K562 (cell line): ENCODE results near the gene DESI1. TPM values are rescaled to one million over a fixed set of nuclear protein-coding genes. Genes with fewer than 3 reads are reported as not detected.

Experiments used
- ADNP ChIP-seq: fragments of 200-800 bp; sonication (Bioruptor generic); IDR thresholded peaks from 2 replicates; pipeline ENCODE4 v1.6.1; 2016; ENCODE audit warnings: missing genetic modification characterization, missing compliant biosample characterization
- BACH1 ChIP-seq: fragments of 200-800 bp; sonication (Bioruptor generic); IDR thresholded peaks from 2 replicates; pipeline ENCODE4 v1.6.1; 2016; ENCODE audit warnings: missing genetic modification characterization, missing compliant biosample characterization
- ERF ChIP-seq: fragments of 450-650 bp; formaldehyde crosslinking; IDR thresholded peaks from 2 replicates; pipeline ENCODE4 v1.4.0; 2020; ENCODE audit warnings: mild to moderate bottlenecking, mixed read lengths
- FOS ChIP-seq: IDR thresholded peaks from 3 replicates; pipeline ENCODE4 v1.6.1; 2011; ENCODE audit not compliant: insufficient read length; ENCODE audit errors: extremely low read depth
- GABPA ChIP-seq: fragments of 200-800 bp; sonication (Bioruptor generic); conservative IDR thresholded peaks from 2 replicates; pipeline ENCODE4 v1.6.1; 2016; ENCODE audit warnings: low read depth, missing genetic modification characterization, missing compliant biosample characterization
- GABPB1 ChIP-seq: sonication (generic); formaldehyde crosslinking; IDR thresholded peaks from 2 replicates; pipeline ENCODE4 v1.8.0; 2022; ENCODE audit warnings: mild to moderate bottlenecking, missing genetic modification reagents
- HES1 ChIP-seq: fragments of 450-650 bp; IDR thresholded peaks from 2 replicates; pipeline ENCODE4 v1.6.1; 2016; ENCODE audit warnings: low read depth, mild to moderate bottlenecking, moderate library complexity
- HIVEP1 ChIP-seq: fragments of 250-450 bp; sonication (Bioruptor Pico); IDR thresholded peaks from 2 replicates; pipeline ENCODE4 v1.4.0; 2020; ENCODE audit warnings: mild to moderate bottlenecking
- HMGN3 ChIP-seq: IDR thresholded peaks from 2 replicates; pipeline ENCODE4 v1.6.1; 2011; ENCODE audit warnings: borderline replicate concordance, low read depth, mild to moderate bottlenecking, mixed read lengths, low read length; ENCODE audit not compliant: insufficient read length; ENCODE audit errors: extremely low read depth
- JUND ChIP-seq, 2 experiments: IDR thresholded peaks; 2 replicates in 1 of 2; 3 replicates in 1 of 2; pipeline ENCODE4 v1.6.1; 2011; ENCODE audit warnings: borderline replicate concordance in 2 of 2, low read depth in 2 of 2, low read length in 2 of 2, improper control_type of control experiment in 1 of 2, missing biosample characterization in 1 of 2, missing genetic modification characterization in 1 of 2, missing genetic modification reagents in 1 of 2
- KLF6 ChIP-seq: fragments of 250-450 bp; sonication (Bioruptor Pico); IDR thresholded peaks from 2 replicates; pipeline ENCODE4 v1.4.0; 2020; ENCODE audit warnings: mild to moderate bottlenecking, moderate library complexity, borderline replicate concordance
- MAFF ChIP-seq: IDR thresholded peaks from 2 replicates; pipeline ENCODE4 v1.6.1; 2012; ENCODE audit warnings: low read length, improper control_type of control experiment
- MAFK ChIP-seq: IDR thresholded peaks from 2 replicates; pipeline ENCODE4 v1.6.1; 2011; ENCODE audit warnings: low read length, improper control_type of control experiment
- MTA2 ChIP-seq: fragments of 450-650 bp; IDR thresholded peaks from 2 replicates; pipeline ENCODE4 v1.6.1; 2016; ENCODE audit warnings: low read depth
- NFIC ChIP-seq: fragments of 450-650 bp; IDR thresholded peaks from 2 replicates; pipeline ENCODE4 v1.6.1; 2017; ENCODE audit warnings: mild to moderate bottlenecking, inconsistent platforms
- PML ChIP-seq: IDR thresholded peaks from 2 replicates; pipeline ENCODE4 v1.6.1; 2012; ENCODE audit warnings: low read length, inconsistent platforms
- PRMT5 ChIP-seq: sonication (generic); formaldehyde crosslinking; IDR thresholded peaks from 2 replicates; pipeline ENCODE4 v1.5.0; 2020; ENCODE audit warnings: missing genetic modification reagents
- SOX6 ChIP-seq: fragments of 450-650 bp; IDR thresholded peaks from 2 replicates; pipeline ENCODE4 v1.6.1; 2014; ENCODE audit warnings: mild to moderate bottlenecking
- ZNF384 ChIP-seq: IDR thresholded peaks from 2 replicates; pipeline ENCODE4 v1.6.1; 2012; ENCODE audit warnings: low read depth, low read length, improper control_type of control experiment
- ZNF589 ChIP-seq: fragments of 200-800 bp; sonication (Bioruptor generic); IDR thresholded peaks from 2 replicates; pipeline ENCODE4 v1.6.1; 2016; ENCODE audit warnings: low read depth, missing genetic modification characterization, missing compliant biosample characterization
- ZNF766 ChIP-seq: fragments of 200-800 bp; sonication (Bioruptor generic); conservative IDR thresholded peaks from 2 replicates; pipeline ENCODE4 v1.6.1; 2016; ENCODE audit warnings: missing genetic modification characterization, missing compliant biosample characterization
- polyA plus RNA-seq, 8 experiments: library from polyadenylated mRNA; depleted of rRNA in 4 of 8; stranded (reverse) in 5 of 8; unstranded in 3 of 8; fragments of >200 nt; fragmentation: Nextera tagmentation in 2 of 8; fragmentation: Illumina TruSeq in 1 of 8; extraction: Ambion mirVana in 2 of 8; extraction: Trizol in 1 of 8; gene quantifications; 2 replicates each; pipeline versions ENCODE4 v1.2.1 to v1.2.3, GENCODE V29; 2011 to 2014; ENCODE audit warnings: inconsistent platforms in 1 of 8, missing spikeins in 1 of 8
- total RNA-seq, 7 experiments: library from RNA; depleted of rRNA in 6 of 7; stranded (reverse); fragments of >200 nt in 6 of 7; fragmentation: Illumina TruSeq in 2 of 7; extraction: Trizol in 2 of 7; gene quantifications; 2 replicates each; pipeline versions ENCODE4 v1.2.1 to v1.2.3, GENCODE V29; 2011 to 2021; ENCODE audit warnings: low replicate concordance in 1 of 7
- TF ChIP-seq, protein P1 (sequence below): sonication (generic); IDR thresholded peaks from 2 replicates; pipeline ENCODE4 v1.6.1; 2016
- TF ChIP-seq, protein P2 (sequence below): IDR thresholded peaks from 2 replicates; pipeline ENCODE4 v1.6.1; 2012; ENCODE audit warnings: low read depth, low read length, improper control_type of control experiment, borderline replicate concordance
- TF ChIP-seq, protein P3 (sequence below): fragments of 250-450 bp; sonication (Bioruptor Pico); IDR thresholded peaks from 2 replicates; pipeline ENCODE4 v1.5.0; 2020; ENCODE audit warnings: mild to moderate bottlenecking, borderline replicate concordance

DESI1 gene
- total and polyA plus RNA-seq, 9 of the 15 experiments (the other 6 are each of a cell fraction or from before 2014, with no cell fraction given): 7.2 to 45.9 (median 29.8) TPM

GRCh38 chr22:41603873-41604332, 16.9 kb downstream of the DESI1 start (continued):
- TF ChIP-seq, protein P1, sequence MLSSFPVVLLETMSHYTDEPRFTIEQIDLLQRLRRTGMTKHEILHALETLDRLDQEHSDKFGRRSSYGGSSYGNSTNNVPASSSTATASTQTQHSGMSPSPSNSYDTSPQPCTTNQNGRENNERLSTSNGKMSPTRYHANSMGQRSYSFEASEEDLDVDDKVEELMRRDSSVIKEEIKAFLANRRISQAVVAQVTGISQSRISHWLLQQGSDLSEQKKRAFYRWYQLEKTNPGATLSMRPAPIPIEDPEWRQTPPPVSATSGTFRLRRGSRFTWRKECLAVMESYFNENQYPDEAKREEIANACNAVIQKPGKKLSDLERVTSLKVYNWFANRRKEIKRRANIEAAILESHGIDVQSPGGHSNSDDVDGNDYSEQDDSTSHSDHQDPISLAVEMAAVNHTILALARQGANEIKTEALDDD: peak; percentile 92
- peak; percentile 65 for TF ChIP-seq GABPA
- peak; percentile 64 for TF ChIP-seq ZNF766
- TF ChIP-seq ADNP: peak; percentile 39; the same call in 1 of the 2 replicates
- TF ChIP-seq HIVEP1 (CRISPR knock-in tag): 0 out of 2 replicates have a peak, but pooled peaks have one; percentile 18
- peak; percentile 51; the same call in 1 of the 2 replicates for TF ChIP-seq MTA2
- no peak for TF ChIP-seq BACH1 (tag)
- TF ChIP-seq HES1: peak; percentile 91
- peak; percentile 54; the same call in 1 of the 2 replicates for TF ChIP-seq MAFK
- TF ChIP-seq ZNF384: peak; percentile 60; the same call in 1 of the 2 replicates
- TF ChIP-seq NFIC: peak; percentile 68
- TF ChIP-seq JUND (IDR thresholded peaks at IDR 0.05; ENCODE audit: borderline replicate concordance, low read depth, low read length): peak; percentile 51; the same call in 1 of the 2 replicates
- TF ChIP-seq JUND (tag; IDR thresholded peaks at IDR 0.05; ENCODE audit: borderline replicate concordance, low read depth, low read length): no peak
- TF ChIP-seq GABPB1 (CRISPR knock-in tag): peak; percentile 46; the same call in 1 of the 2 replicates
- peak; percentile 83 for TF ChIP-seq SOX6
- peak; percentile 65 for TF ChIP-seq PML
- peak; percentile 68; the same call in 1 of the 2 replicates for TF ChIP-seq ZNF589 (CRISPR knock-in tag)
- peak; percentile 28; the same call in 1 of the 2 replicates for TF ChIP-seq KLF6 (CRISPR knock-in tag)
- no peak for TF ChIP-seq HMGN3
- TF ChIP-seq, protein P2, sequence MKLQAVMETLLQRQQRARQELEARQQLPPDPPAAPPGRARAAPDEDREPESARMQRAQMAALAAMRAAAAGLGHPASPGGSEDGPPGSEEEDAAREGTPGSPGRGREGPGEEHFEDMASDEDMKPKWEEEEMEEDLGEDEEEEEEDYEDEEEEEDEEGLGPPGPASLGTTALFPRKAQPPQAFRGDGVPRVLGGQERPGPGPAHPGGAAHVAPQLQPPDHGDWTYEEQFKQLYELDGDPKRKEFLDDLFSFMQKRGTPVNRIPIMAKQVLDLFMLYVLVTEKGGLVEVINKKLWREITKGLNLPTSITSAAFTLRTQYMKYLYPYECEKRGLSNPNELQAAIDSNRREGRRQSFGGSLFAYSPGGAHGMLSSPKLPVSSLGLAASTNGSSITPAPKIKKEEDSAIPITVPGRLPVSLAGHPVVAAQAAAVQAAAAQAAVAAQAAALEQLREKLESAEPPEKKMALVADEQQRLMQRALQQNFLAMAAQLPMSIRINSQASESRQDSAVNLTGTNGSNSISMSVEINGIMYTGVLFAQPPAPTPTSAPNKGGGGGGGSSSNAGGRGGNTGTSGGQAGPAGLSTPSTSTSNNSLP: peak; percentile 67; the same call in 1 of the 2 replicates
- peak; percentile 26; the same call in 1 of the 2 replicates for TF ChIP-seq ERF (CRISPR knock-in tag)
- no peak for TF ChIP-seq PRMT5
- TF ChIP-seq, protein P3, sequence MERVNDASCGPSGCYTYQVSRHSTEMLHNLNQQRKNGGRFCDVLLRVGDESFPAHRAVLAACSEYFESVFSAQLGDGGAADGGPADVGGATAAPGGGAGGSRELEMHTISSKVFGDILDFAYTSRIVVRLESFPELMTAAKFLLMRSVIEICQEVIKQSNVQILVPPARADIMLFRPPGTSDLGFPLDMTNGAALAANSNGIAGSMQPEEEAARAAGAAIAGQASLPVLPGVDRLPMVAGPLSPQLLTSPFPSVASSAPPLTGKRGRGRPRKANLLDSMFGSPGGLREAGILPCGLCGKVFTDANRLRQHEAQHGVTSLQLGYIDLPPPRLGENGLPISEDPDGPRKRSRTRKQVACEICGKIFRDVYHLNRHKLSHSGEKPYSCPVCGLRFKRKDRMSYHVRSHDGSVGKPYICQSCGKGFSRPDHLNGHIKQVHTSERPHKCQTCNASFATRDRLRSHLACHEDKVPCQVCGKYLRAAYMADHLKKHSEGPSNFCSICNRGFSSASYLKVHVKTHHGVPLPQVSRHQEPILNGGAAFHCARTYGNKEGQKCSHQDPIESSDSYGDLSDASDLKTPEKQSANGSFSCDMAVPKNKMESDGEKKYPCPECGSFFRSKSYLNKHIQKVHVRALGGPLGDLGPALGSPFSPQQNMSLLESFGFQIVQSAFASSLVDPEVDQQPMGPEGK (CRISPR knock-in tag): peak; percentile 78; the same call in 1 of the 2 replicates
- TF ChIP-seq FOS: no peak
- peak; percentile 67; the same call in 1 of the 2 replicates for TF ChIP-seq MAFF
